Adipocyte (in vitro differentiated cells): ENCODE data around the gene MCM3AP.

Experiments used
- DNase-seq: peaks from one replicate; pipeline ENCODE4 v3.0.0-alpha.2; 2015; ENCODE audit warnings: low read depth
- H3K27me3 ChIP-seq: replicated peaks from 2 replicates; pipeline ENCODE4 v1.7.0; 2013; ENCODE audit warnings: mild to moderate bottlenecking, low read length, moderate library complexity; ENCODE audit not compliant: control insufficient read depth, insufficient read depth
- H3K36me3 ChIP-seq: 2 replicates; pipeline ENCODE4 v1.7.0; 2013; ENCODE audit warnings: low read length, mild to moderate bottlenecking, moderate library complexity; ENCODE audit not compliant: control insufficient read depth, insufficient read depth, severe bottlenecking
- H3K4me1 ChIP-seq: 2 replicates; pipeline ENCODE4 v1.7.0; 2013; ENCODE audit warnings: mild to moderate bottlenecking, low read length, moderate library complexity; ENCODE audit not compliant: control insufficient read depth, insufficient read depth
- H3K4me3 ChIP-seq: 2 replicates; pipeline ENCODE4 v1.7.0; 2013; ENCODE audit warnings: mild to moderate bottlenecking, low read length, moderate library complexity
- H3K9ac ChIP-seq: 2 replicates; pipeline ENCODE4 v1.7.0; 2013; ENCODE audit warnings: mild to moderate bottlenecking, low read length, moderate library complexity
- H3K9me3 ChIP-seq: 2 replicates; pipeline ENCODE4 v1.7.0; 2013; ENCODE audit warnings: mild to moderate bottlenecking, low read length, moderate library complexity; ENCODE audit not compliant: control insufficient read depth

MCM3AP gene

DNA sequence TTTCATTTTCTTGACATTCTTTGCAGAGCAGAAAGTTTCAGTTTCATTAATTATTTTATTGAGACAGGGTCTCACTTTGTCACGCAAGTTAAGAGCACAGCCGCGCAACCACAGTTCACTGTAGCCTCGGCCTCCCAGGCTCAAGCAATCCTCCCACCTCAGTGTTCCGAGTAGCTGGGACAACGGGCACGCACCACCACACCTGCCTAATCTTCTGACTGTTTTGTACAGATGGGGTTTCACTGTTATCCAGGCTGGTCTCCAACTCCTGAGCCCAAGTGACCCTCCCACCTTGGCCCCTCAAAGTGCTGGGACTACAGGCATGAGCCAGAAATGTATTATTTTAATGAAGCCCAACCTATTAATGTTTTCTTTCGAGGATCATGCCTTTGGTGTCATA lies 98.2 kb downstream of the MCM3AP start:
- Histone ChIP-seq H3K4me3 (no peak overlapping the region), H3K4me1 (peaks cover 49% of the 10 kb centered on the region), H3K36me3 (peaks cover 46% of the 10 kb centered on the region), H3K9ac (no peak overlapping the region), H3K27me3 (no peaks in the 10 kb centered on the region), H3K9me3 (no peaks in the 10 kb centered on the region)
- DNase-seq: no peak

DNA sequence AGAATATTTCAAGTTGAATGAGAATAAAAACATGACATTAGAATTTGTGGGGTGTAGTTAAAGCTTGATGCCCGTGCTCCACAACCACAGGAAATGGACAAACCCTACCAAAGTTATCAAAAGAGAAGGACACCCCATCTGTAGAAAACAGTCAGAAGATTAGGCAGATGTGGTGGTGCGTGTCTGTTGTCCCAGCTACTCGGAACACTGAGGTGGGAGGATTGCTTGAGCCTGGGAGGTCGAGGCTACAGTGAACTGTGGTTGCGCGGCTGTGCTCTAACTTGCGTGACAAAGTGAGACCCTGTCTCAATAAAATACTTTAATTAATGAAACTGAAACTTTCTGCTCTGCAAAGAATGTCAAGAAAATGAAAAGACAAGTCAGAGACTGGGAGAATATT lies 99.7 kb downstream of the MCM3AP start:
- H3K9ac ChIP-seq: peak overlapping the region; percentile 78
- no peak for DNase-seq
- no peak overlapping the region for H3K4me3 ChIP-seq
- peaks cover 40% of the 10 kb centered on the region for H3K4me1 ChIP-seq
- no peaks in the 10 kb centered on the region for H3K27me3 ChIP-seq
- H3K36me3 ChIP-seq: peaks cover 33% of the 10 kb centered on the region
- H3K9me3 ChIP-seq: no peaks in the 10 kb centered on the region
